HG02840 (cell line): Measurements from ENCODE around the gene DDIT3.
"Not testable (repeated sequence)": the region's sequence is repeated elsewhere in the genome, so short reads cannot be mapped to it uniquely, and the experiment has no call there.

Experiments used
- ATAC-seq: cut with Tn5 transposase; IDR thresholded peaks from one replicate; pipeline ENCODE4 v1.9.1; 2021; ENCODE audit warnings: mild to moderate bottlenecking, moderate library complexity, moderate number of reproducible peaks; ENCODE audit not compliant: unreplicated experiment, low FRiP score

DDIT3 gene

GRCh38 chr12:57526477-57527126, 6.3 kb upstream of the DDIT3 start:
- no peak for ATAC-seq

- no peak for ATAC-seq
Measured at GRCh38 chr12:57525615-57526383, 5.5 kb upstream of the DDIT3 start.

- no peak for ATAC-seq
Measured at GRCh38 chr12:57524814-57525614, 4.7 kb upstream of the DDIT3 start.

- ATAC-seq: no peak
Measured at GRCh38 chr12:57523706-57524614, 3.6 kb upstream of the DDIT3 start.

GRCh38 chr12:57522887-57523705, 2.8 kb upstream of the DDIT3 start:
- ATAC-seq: no peak

GRCh38 chr12:57522011-57522886, 1.9 kb upstream of the DDIT3 start, which contains the start of gene MBD6:
Gene MBD6, plus strand, starts transcription at chr12:57522824. Its CDS starts 1,480 bp downstream, at chr12:57524304.
- ATAC-seq: peak; percentile 35

- ATAC-seq: no peak
Measured at GRCh38 chr12:57521525-57522010, 1.3 kb upstream of the DDIT3 start.

- peak; percentile 1 for ATAC-seq
Measured at GRCh38 chr12:57519796-57520052, 590 bp downstream of the DDIT3 start.

GRCh38 chr12:57518920-57519795, 1.2 kb downstream of the DDIT3 start:
- ATAC-seq: no peak

- no peak for ATAC-seq
Measured at GRCh38 chr12:57518176-57518919, 2.0 kb downstream of the DDIT3 start.

- not testable (repeated sequence) for ATAC-seq
Measured at GRCh38 chr12:57517718-57518117, 2.6 kb downstream of the DDIT3 start.

GRCh38 chr12:57517187-57517586, 3.1 kb downstream of the DDIT3 start:
- no peak for ATAC-seq

- no peak for ATAC-seq
Measured at GRCh38 chr12:57516617-57517153, 3.6 kb downstream of the DDIT3 start.

- ATAC-seq: no peak
Measured at GRCh38 chr12:57515934-57516541, 4.3 kb downstream of the DDIT3 start.

- ATAC-seq: no peak
Measured at GRCh38 chr12:57515408-57515933, 4.8 kb downstream of the DDIT3 start.
